GM06990 (cell line): ENCODE measurements around the gene IGFN1.
A peak's percentile ranks its signal among the peaks of the same experiment; 100 is the strongest.

Experiments
- DNase-seq: peaks from one replicate; pipeline ENCODE4 v3.0.0-alpha.2; 2011; ENCODE audit not compliant: insufficient read length; ENCODE audit errors: extremely low read depth
- H3K27me3 ChIP-seq: replicated peaks from 2 replicates; pipeline ENCODE4 v1.6.0; 2011; ENCODE audit warnings: low read length; ENCODE audit not compliant: control insufficient read depth, insufficient read depth
- H3K36me3 ChIP-seq: 2 replicates; pipeline ENCODE4 v1.5.1; 2011; ENCODE audit warnings: low read length; ENCODE audit not compliant: control insufficient read depth, insufficient read depth
- H3K4me3 ChIP-seq: replicated peaks from 2 replicates; pipeline ENCODE4 v1.5.1; 2011; ENCODE audit warnings: low read depth, mild to moderate bottlenecking, control low read depth, low read length
- TF ChIP-seq, protein P1 (sequence below): IDR thresholded peaks from 2 replicates; pipeline ENCODE4 v1.5.1; 2011; ENCODE audit warnings: low read length, control low read depth, mild to moderate bottlenecking, inconsistent platforms; ENCODE audit not compliant: insufficient read depth, poor library complexity, severe bottlenecking

Gene IGFN1

DNA sequence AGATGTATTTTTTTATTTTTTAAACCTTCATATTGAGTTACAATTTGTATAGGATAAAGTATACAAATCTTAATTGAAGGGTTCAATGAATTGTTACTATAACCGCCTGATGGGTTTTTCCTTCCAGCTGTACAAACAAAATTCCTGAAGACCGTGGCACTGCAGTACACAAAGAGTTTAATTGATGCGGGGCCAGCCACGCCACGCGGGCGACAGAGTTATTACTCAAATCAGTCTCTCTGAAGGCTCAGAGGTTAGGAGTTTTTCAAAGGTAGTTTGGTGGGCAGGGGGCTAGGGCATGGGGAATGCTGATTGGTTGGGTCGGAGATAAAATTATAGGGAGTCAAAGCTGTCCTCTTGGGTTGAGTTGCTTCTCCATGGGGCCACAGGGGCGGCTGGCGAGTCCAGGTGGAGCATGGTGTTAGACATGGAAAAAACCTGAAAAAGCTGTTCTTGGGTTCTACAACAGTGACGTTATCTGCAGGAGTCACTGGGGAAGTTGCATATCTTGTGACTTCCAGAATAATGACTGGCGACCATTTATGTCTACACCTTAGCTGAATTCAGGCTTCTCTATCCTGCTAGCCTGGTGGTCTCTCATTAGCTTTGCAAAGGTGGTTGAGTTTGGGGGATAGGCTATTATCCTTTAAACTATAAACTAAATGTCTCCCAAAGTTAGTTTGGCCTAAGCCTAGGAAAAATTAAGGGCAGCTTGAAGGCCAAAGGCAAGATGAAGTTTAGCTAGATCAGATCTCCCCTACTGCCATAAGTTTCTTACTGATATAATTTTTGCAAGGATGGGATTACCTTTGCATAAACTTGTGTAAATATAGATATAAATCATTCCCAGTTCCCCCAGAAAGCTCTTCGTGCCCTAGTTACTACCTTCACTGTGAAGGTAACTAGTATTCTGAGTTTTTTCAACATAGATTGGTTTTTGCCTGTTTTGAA, 23.3 kb upstream of the IGFN1 start:
- TF ChIP-seq, protein P1, sequence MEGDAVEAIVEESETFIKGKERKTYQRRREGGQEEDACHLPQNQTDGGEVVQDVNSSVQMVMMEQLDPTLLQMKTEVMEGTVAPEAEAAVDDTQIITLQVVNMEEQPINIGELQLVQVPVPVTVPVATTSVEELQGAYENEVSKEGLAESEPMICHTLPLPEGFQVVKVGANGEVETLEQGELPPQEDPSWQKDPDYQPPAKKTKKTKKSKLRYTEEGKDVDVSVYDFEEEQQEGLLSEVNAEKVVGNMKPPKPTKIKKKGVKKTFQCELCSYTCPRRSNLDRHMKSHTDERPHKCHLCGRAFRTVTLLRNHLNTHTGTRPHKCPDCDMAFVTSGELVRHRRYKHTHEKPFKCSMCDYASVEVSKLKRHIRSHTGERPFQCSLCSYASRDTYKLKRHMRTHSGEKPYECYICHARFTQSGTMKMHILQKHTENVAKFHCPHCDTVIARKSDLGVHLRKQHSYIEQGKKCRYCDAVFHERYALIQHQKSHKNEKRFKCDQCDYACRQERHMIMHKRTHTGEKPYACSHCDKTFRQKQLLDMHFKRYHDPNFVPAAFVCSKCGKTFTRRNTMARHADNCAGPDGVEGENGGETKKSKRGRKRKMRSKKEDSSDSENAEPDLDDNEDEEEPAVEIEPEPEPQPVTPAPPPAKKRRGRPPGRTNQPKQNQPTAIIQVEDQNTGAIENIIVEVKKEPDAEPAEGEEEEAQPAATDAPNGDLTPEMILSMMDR, result no peak
- Histone ChIP-seq H3K36me3 (no peaks in the 10 kb centered on the region), H3K27me3 (no peaks in the 10 kb centered on the region; the same call in 1 of the 2 replicates), H3K4me3 (no peak overlapping the region)
- DNase-seq, result no peak

GRCh38 chr1:201169203-201169602, 21.4 kb upstream of the IGFN1 start:
- Histone ChIP-seq H3K4me3 (no peak overlapping the region), H3K27me3 (no peaks in the 10 kb centered on the region; the same call in 1 of the 2 replicates), H3K36me3 (no peaks in the 10 kb centered on the region)
- DNase-seq, result no peak
- TF ChIP-seq, protein P1, result no peak

GRCh38 chr1:201169971-201170532, 20.6 kb upstream of the IGFN1 start:
- TF ChIP-seq, protein P1, result no peak
- no peak for DNase-seq
- Histone ChIP-seq H3K36me3 (no peaks in the 10 kb centered on the region), H3K27me3 (no peaks in the 10 kb centered on the region), H3K4me3 (no peak overlapping the region)

DNA sequence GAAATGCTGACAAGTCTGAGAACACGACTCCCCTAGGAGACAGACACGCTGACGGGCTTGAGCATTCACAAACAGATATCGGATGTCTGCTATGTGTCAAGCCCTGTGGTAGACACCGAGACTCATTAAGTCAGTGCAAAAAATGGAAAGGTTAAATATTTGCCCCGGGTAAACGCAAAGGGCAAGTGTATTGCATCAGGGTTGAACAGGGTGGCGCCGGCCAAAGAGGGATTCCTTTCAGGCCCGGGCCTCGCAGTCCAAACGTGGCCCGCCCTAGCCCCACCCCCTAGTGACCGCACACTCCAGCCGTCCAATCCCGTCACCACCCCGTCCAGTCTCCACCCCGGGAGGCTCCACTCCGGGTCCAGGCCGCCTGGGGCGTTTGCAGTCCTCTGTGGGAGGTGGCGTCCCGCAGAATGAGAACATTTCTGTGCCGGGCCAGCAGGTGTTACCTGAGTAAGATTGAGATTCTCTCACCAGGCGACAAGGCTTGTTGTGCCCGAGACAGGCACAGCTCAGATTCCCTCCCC, 20.0 kb upstream of the IGFN1 start:
- no peaks in the 10 kb centered on the region for H3K36me3 ChIP-seq
- H3K27me3 ChIP-seq, result no peaks in the 10 kb centered on the region
- peak; percentile 85 for DNase-seq
- TF ChIP-seq, protein P1, result no peak
- H3K4me3 ChIP-seq, result peak overlapping the region; percentile 56

DNA sequence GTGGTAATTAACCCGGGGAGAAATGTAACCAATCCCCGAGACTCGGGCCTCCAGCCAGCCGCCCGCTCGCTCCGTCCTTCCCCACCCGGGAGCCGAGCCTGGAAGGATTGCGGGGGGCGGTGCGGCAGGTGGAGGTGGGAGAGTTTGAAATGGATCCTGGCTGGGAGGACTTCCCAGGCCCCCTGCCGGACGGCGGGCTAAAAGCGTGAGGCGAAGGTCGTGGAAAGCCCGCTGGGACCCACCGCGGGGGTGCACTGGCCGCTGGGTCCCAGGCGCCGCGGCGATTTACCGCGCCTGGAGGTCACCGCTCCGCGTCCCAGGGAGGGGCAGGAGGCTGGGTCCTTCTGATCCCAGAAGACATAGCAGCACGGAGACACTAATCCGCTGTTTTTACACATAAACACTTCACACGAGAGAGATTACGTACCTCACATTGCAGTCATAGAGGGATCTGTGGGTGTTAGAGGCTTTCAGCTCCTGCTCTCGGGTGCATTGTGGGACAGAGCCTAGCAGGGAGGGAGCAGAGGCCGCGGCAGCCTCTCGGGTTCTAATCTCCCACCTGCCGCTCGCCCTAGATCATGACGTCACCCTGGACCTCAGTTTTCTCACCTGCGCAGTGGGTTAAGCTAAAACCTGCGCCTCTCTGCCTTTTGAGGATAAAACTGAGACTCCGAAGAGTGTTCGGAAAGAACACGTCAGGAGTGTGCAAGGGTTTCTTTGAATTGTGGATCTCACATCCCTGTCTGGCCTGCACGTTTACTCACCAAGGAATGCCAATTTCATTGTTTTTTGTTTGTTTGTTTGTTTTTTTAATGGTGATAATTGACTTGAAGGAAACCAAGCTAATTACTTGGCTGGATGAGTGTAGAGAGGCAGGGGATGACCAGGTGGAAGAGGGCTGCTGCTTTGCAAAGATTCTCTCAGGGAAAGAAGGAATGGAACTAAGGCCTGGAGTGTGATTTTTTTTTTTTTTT, 19.3 kb upstream of the IGFN1 start:
- H3K36me3 ChIP-seq, result no peaks in the 10 kb centered on the region
- TF ChIP-seq, protein P1, result peak; percentile 43
- peak; percentile 61 for DNase-seq

More for the DNA sequence above, 19.3 kb upstream of the IGFN1 start:
- H3K4me3 ChIP-seq, result peak overlapping the region; percentile 56
- no peaks in the 10 kb centered on the region for H3K27me3 ChIP-seq
